Stimulated activated CD4-positive, alpha-beta T cell treated with anti-CD3 and anti-CD28 coated beads, Interleukin-12 subunit alpha, Interleukin-12 subunit beta, amount 100 ng/mL, for 24 hours (primary cell): Measurements from ENCODE around the gene VAV2.
"Not testable (repeated sequence)": the region's sequence is repeated elsewhere in the genome, so short reads cannot be mapped to it uniquely, and the experiment has no call there.

Experiments used
- DNase-seq, 2 experiments: peaks; one replicate each; pipeline ENCODE4 v3.0.0-alpha.2; 2020; ENCODE audit warnings: low read depth in 2 of 2

Gene VAV2

DNA sequence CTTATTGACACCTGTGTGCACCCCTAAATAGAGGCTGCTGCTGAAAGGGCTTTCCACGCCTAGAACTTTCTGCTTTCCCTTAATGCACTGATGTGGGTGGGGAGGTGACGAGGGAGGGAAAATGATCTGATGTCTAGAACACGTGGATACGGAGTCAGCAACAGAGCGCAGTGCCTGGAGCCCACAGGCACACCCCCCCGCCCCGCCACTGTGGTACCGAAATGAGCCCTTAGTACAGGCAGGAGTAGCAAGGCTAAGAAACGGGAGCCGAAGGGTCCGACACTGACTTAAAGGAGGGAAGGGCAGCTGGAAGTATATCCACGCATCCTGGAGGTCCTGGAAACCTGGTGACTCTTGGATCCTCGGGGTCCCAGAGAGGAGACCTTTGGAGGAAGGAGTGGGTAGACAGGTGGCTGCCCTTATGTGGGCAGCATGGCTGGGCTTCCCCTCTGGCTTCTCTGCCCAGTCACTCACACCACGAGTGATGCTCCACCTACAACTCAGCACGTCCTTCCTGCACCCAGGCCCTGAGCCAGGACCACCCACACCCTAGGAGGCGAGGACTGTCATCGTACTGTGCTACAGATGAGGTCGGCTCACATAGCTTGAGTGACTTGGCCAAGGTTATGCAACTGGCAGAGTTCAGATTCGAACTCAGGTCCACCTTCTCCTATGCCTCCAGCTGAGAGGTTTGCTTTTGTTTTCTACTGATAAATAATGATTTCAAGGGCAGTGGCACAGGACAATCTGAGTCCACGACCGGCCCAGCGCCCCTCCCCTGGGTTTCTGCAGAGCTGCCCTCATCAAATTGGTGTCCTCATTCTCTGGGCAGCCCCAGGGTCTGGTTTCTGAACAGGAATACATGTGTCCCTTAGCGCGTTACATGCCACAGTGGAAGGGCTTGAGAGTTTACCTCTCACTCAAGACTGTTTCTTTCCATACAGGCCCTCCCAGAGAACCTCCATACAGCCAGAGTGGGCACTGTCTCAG is 4.7 kb upstream of the VAV2 start:
- DNase-seq, result no peak

DNA sequence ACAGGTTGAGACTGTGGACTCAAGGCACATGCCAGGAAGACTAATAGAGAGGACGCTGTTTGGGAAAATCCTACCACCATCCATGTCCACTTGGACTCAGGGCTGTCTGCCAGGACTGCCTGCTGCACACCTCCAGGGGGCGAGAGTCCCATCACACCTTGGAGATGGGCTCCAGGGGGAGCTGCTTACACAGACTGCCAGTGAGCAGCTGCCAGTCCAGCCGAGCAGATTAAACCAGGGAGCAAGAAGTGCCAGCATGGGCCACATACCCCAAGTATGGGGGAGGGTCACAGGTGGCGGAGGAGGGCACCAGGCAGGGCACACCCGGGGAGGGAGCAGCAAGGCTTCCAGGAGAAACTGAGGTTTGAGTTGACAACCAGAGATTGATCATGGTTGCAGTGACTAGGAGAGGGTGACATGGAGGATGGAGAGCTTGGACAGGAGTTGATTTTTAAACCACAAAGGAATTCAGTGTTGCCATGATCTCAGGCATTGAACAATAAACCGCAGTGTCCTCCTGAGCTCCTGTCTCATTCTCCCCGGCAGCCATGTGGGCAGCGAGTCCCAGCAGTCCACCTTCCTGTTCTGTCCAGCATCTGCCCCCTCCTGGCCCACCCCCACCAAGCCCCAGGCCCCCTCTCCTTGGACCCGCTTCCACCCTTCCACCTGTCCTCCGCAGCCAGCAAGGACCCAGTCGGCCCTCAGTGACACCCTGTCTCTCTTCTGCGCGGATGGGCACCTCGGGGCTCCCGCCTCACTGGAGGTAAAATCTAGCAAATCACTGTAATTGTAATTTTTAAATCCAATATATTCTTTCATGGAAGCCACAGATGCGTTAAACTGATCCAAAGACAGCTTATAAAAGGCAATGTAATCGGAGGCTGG is 3.1 kb upstream of the VAV2 start:
- DNase-seq, result no peak

DNA sequence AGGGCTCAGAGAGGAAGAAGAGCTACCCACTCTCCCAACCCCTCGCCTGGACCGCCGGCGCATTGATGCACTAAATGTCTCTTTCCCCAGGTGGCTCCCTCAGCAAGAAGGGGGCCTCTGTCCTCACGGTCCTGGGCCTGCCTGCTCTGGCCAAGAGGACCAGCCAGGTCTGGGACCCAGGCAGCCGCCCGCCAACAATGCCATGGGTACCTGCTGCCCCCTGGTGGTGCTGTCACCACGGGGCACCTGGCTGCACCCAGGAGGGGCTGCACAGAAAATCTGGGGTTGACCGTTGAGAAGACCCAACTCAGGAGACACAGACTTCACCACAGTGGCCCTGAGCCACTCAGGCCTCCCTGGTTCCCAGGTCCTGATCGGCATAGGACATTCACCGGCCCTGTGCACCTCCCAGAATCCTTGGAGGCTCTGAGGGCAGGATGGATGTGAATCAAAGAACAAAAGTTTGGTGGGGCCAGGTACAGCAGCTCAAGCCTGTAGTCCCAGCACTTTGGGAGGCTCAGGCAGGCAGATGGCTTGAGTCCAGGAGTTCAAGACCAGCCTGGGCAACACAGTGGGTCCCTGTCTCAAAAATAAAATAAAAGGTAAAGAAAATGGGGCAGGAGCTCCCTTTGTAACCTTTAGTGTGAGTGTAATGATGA is 2.4 kb upstream of the VAV2 start:
- peak; percentile 55 to 74 for DNase-seq

DNA sequence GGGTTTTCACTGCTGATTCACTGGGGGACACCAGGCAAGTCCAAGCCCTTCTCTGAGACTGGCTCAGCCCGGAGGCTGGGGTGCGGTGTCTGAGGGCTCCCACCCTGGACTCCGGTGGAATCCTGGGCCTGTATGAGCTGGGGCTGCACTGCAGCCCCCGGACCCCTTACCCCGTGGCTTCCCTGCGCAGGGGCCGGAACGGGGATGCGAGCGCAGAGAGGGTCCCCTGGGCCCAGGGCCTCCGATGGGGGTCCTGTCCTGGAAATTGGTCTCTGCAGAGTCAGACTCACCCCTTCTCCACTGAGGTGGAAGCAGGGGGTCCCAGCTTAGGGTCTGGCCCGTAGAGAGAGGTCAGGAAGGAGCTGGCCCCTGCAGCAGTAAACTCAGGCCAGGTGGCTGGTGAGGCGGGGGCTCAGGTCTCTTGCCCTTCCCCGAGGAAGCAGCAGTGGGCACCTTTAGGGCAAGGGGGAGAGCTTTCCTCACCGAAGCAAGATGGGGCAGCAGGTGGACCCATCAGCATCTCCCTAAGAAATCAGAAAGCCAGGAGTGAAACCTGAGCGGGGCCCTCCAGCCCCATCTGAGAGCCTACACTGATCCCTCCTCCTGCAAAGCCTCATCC is 1.6 kb upstream of the VAV2 start:
- DNase-seq, result no peak

DNA sequence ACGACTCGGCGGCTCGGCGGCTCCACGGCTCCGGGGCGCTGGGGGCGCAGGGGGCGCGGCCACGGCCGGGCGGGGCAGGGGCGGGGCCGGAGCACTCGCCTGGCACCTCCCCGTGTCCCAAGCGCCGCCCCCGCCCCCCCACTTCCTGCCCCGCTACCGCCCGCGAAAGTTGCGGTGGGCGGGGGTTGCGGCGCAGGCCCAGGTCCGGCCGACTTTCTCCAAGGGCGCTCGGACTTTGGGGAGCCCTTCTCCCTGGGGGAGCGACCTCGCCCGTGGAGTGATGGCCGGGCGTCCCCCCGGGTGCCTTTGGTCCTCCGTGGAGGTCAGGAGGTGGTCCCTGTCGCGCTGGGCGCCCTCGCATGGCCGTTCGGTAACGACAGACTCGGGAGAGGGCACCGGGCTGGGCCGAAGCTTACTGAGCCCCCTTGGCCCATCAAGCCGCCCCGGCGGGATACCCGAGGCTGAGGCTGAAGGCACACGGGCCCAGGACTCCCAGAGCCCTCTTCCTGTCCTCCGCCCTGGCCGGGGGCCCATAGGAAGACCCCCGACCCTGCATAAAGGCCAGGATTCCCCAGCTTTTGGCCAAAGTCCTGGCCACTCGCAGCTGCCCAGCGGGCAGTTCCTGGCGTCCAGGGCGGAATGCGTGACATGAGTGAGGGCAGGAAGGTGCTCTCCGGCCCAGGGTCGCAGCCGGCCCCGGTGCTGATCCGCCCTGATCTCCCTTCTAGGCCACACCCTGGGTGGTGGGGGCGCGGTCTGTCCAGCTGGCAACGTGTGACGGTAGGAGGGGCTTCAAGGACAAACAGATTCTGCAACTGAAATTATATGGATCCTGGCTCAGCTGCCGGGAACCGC is 883 bp upstream of the VAV2 start:
- peak; percentile 43 to 71 for DNase-seq

DNA sequence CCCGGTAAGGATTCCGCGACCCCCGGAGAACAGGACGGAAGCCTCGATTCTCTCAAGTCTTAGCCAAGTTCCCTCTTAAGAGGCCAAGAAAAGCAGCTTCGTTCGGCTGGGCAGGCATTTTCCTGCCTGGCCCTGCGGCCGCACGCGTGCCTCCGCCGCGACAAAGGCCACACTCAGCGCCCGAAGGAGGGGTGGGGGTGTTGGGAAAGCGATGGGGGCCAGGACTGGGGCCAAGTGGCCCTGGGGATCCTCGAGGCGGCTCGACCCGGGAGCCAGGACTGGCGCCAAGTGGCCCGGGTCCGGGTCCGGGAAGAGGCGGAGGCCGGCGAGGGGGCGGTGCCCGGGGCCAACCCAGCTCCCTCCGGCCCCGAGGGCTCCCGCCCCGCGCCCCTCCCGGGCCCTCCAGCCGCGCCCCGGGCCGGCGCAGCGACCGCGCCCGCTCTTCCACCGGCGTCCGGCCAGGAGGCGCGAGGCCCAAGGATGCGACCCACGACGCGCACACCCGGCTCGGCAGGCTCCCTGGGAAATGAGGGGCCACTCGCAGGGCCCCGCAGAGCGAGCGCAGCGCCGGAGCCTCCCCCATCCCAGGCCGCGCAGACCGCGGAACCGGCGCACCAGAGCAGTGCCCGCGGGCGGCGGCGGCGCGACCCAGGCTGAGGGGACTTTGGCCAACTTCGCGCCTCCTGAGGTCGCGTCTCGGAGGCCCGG is 756 bp downstream of the VAV2 start:
- DNase-seq, result no peak

DNA sequence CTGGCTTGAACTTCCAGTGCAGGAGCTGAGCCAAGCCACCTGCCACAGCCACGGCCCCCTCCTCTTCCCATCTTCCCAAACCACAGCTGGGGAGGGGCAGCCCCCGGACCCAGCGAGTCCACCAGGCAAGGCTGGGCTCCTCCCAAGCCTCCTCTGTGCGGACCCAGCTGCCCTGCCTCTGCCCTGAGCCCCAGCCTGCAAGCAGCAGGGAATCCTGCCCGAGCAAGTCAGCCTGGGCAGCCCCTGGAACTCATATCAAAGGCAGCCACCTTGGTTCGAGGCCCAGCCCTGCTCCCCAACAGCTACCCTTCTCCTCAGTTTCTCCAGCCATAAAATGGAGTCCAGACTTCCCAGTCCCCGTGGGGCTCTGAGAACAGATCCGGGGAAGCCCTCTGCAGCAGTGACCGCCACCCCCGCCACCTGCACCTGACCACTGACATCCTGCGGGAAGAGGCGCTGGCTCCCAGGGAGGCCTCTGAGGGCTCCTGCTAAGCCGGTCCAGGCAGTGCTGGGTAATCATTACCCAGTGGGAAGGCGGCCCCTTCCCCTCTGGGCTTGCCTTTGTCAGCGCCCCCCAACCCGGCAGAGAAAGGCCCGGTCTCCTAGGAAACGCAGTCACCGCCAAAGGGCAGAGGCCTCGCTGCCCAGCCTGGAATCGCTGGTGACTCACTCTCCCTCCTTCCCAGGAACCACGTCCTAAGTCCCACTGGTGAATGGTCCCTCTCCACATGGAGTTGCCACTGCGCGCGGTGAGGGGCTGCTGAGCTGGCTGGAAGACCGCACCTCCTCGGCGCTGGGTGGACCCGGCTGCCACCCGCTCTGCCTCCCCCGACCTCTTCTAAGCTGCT is 1.5 kb downstream of the VAV2 start:
- no peak for DNase-seq

DNA sequence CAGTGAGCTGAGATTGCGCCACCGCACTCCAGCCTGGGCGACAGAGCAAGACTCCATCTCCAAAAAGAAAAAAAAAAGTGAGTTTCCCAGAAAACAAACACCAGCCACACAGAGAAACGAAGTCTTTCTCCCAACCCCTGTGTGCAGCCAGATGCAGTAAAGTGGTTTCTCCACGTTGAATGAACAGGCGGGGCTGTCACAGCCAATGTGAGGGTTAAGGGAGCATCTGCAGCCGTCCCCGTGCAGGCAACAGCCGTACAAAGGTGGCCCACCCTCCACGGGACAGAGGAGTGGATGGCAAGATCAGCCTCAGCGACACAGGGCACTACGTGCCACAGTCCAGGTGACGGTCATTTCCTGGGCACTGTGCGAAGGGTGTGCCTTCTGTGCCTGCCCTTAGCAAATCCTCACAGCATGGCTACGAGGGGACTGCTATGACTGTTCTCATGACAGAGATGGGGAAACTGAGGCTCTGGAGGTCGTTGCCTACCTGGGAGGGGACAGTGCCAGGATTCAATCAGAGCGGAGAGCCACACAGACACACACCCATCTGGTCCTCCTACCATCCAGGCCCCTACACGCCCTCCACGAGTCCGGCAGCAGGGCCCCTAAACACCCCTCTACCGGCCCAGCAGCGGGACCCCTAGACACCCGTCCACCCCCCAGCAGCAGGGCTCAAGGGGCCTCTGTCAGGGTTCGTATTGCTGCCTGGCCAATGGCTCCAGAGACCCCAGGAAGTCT is 2.3 kb downstream of the VAV2 start:
- DNase-seq, result no peak

DNA sequence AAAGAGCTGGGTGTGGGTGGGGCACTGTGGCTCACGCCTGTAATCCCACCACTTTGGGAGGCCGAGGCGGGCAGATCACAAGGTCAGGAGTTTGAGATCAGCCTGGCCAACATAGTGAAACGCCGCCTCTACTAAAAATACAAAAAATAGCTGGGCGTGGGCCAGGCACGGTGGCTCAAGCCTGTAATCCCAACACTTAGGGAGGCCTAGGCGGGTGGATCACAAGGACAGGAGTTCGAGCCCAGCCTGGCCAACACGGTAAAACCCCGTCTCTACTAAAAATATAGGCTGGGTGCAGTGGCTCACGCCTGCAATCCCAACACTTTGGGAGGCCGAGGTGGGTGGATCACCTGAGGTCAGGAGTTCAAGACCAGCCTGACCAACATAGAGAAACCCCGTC is 3.4 kb downstream of the VAV2 start:
- DNase-seq, result not testable (repeated sequence)

DNA sequence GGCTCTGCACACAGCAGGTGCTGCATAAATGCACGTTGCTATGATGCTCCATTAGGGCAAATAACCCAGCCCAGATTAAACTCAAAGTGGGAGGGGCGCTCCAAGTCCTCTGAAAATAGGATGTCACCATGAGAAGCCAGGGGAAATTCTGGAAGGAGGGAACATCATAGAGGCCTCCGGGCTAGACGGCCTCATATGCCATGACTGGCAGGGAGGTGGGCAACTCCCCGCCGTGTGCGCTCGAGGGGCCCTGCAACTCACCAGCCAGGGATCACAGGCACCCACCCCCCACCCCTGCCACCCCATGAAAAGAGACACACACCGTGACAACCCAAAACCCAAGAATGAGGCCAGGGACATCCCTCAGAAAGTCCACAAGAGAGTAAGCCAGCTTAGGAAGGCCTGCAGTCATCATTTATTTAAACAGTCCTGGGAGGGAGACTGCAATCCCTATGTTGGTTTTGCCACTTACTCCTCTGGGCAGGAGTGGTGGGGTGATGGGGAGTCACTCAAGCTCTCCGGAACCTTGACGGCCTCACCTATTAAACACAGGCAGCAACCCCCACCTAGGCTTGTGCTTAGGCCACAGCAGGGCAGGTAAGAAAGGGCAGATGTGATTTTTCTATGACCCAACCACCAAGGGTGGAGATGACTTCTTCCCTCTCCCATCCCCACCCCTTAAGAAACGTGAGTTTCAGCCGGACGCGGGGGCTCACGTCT is 4.0 kb downstream of the VAV2 start:
- no peak for DNase-seq

DNA sequence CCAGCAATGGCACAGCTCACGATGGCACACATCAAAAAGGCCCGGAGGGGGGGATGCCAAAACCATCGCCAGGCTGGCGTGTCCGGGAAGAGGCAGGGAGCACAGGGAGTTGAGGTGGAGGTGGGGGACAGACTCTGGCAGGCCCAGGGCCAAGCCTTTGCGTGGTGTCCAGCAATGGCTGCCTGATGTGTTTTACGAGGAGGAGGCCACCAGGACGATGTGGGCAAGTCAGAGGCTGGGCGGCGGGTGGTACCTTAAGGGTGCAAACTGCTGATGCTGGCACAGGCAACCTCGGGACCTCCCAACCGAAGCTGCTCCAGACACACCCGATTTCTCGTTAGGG is 4.7 kb downstream of the VAV2 start:
- no peak for DNase-seq

DNA sequence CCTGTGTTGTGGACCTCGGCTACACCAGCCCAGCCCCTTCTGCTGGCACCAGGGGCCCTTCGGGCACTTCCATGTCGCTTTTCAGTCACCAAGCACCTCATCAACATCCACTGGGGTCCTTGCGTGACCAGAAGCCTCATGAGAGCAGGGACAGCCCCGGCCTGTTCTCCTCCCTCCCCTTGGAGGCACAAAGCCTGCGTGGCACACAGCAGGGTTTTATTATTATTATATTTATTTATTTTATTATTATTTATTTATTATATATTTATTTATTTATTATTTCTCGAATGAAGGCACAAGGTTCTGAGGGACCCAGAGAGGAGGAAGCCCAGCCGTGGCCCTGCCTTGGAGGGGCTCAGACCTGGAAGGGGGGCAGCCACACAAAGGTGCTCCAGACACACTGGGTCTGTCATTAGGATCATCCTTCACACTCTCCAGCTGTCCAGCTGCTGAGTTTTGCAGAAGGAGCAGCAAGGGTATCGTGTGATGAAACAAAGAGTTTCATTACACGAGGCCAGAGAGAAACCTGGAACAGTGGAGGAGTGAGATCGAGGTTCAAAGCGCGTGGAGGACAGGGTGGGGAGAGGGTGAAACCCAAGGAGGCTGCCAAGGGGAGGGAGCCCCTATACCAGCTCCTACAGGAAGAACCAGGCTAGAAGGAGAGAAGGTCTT is 5.2 kb downstream of the VAV2 start:
- no peak for DNase-seq

DNA sequence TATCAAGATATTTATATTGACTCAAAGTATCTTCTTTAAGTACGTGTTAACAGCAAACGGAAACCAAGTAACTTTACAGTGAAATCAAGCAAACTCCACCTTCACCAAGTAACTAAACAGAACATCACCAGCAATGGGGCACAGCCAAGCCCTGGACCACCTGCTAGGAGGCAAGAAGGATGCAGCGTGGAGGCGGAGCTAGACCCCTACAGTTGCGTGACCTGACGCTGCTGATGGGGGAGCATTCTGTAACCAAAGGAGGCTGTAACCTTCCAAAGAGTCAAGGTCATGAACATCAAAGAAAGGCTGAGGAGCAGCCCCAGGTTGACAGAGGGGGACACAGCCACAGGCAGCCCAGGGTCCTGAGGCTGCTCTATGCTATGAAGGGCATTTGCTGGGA is 6.1 kb downstream of the VAV2 start:
- no peak for DNase-seq

DNA sequence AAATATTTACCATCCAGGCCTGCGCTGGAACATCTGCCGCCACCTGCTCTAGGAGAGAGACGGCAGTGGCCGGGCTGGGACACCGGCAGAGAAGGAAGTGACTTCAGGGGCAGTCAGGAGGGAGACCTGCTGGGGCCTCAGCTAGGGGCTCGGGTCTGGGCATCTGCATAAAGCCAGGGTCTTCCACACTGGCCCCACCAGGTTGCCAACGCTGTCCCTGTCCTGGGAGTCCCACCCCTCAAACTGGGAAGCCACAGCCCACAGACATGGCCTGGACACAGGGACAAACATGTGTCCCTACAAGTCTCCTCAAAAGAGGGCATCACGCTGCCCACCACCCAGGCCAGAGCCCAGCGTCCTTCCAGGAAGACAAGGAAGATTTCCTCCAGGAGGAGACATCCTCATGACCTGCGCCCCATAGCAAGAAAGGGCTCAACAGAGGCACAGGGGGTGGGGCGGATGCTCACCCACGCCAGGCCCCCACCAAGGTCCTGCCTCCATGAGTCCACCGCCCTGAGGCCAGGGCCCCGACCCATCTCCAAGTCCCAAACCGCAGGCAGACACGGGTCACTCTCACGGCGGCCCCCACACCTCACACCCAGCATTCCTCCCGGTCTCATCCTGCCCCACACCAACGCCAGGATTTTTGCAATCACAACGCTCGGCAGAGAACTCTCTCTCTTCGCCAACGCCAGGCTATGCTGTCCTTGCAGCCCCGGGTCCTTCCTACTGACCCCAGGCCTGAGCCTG is 9.0 kb downstream of the VAV2 start:
- no peak for DNase-seq

DNA sequence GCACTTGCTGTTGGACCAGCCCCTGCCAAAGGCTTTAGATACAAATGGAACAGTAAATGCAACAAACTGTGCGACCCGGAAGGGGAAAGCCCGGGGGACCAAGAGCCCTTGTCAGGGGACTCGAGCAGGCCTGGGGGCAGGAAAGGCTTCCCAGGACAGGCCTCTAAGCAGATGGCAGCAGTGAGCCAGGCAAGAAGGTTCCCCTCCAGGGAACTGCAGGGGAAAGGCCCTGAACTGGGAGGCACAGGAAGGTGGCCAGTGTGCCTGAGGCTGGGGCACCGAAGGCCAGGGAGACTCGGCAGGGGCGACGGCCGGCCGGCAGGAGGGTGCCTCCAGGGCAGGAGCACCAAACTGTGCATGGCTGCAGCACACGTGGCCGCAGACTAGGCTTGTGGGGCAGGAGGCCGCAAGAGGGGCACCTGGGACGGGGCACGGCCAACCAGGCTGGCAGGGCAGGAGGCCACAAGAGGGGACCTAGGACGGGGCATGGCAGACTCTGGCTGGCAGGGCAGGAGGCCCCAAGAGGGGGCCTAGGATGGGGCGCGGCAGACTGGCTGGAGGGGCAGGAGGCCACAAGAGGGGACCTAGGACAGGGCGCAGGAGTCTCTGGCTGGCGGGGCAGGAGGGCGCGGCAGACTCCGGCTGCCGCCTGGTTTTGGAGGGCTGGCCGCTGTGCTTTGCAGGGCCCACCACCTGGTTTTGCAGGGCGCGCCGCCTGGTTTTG is 10.0 kb downstream of the VAV2 start:
- DNase-seq, result no peak

DNA sequence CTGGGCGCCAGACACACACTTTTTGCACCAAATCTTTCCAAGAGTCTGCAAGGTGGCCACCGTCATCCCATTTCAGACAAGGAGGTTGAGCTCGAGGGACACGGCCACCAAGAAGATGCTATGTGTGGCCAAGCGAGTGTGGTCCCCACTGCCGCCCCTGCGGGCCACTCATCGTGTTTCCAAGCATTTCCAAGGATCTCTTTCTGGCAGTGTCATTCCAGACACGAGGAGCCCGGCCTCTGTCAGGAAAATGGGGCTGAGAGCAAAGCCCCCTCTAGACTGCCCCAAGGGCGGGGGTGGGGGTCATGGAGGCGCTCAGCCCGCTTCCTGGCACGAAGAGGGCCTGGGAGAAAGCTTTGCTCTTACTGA is 10.6 kb downstream of the VAV2 start:
- no peak for DNase-seq
